ENCODE data around the gene LRRN2.
"Not testable (repeated sequence)": the region's sequence is repeated elsewhere in the genome, so short reads cannot be mapped to it uniquely, and the experiment has no call there.

LRRN2 gene

GRCh38 chr1:204658295-204658694, 27.2 kb downstream of the LRRN2 start:
- DNase-seq: no peak

DNA sequence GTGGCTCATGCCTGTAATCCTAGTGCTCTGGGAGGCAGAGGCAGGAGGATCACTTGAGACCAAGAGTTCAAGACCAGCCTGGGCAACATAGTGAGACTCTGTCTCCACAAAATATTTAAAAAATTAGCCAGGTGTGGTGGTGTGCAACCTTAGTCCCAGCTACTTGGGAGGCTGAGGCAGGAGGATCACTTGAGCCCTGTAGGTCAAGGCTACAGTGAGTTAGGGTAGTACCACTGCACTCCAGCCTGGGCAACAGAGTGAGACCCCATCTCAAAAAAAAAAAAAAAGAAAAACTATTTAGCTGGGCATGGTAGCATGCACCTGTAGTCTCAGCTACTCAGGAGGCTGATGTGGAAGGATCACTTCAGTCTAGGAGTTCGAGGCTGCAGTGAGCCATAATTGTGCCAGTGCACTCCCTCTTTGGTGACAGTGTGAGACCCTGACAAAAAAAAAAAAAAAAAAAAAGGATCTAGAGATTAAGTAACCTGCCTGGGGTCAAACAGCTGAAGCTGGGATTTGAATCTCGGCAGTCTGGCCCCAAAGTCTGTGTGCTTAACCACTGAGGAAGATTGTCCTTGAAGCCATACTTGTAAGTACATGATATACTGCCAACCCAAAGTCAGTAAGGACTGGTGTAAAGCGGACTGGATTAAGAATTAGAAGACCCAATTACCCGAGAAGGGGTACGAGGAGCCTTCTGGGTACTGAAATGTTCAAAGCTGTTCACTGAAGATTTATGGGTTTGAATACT, 31.8 kb downstream of the LRRN2 start:
- no peak for DNase-seq

DNA sequence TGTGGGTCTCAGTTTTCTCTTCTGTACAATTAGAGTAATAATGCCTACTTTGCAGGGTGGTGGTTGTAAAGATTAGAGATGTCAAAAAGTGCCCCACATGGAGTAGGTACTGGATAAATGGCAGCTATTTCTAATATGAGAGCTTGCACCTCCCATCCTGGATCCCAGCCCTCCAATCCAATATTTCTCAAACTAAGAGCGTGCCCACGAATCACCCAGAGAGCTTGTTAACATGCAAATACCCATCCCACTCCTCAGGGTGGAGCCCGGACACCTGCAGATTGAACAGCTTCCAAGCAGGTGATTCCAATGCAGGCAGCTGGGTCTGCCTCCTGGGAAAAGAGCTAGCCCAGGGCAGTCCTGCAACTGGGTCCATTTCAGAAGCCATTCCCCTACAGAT, 33.0 kb downstream of the LRRN2 start:
- no peak for DNase-seq

DNA sequence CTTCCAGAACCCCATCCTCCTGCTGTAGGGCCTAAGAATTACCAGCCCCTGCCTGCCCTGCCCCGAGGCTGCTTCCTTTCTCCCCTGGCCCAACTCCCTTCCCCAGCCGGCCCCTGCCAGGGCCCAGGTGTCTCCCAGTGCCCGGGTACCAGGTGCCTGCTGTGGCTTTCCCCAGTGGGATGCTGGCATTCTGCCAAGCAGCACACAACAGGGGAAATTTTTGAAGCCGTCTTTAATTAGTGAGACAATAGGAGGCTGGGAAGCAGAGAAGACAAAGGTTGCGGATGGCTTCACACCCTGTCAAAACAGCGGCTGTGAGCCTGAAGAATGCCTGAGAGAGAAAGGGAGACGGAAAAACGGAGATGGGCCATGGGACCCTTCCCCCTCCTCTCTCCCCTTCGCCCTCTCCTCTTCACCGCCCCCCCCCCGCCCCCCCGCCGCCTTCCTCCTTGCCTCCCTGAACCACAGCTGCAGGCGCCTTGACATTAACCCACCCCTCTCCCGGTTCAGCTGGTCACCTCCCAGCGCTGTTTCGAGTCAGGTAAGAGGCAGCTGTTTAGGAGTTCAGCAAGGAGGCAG, 33.6 kb downstream of the LRRN2 start:
- no peak for DNase-seq

DNA sequence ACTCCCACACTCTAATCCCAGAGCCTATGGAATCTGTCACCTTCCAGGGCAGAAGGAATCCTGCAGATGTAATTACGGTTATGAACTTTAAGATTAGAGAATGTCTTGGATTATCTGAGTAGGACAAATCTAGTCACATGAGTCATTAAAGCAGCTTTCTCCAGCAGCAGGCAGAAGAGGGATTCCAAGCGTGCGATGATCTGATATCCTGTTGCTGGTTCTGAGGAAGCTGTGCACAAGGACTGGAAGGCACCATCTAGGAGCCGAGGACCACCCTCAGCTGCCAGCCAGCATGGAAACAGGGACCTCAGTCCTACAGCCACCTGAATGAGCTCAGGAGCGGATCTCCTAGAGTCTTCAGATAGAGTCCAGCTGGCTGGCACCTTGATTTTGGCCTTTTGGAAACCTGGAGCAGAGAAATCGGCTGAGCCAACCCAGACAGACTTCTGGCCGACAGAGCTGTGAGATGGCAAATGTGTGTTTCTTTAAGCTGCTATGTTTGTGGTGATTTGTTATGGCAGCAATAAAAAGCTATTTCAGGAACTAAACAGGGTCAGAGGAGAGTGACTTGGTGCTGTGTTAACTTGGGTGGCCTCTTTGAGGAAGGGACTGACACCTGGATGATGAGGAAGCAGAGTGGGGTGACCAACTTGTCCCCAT, 34.5 kb downstream of the LRRN2 start:
- DNase-seq: no peak

- DNase-seq: no peak
Measured at GRCh38 chr1:204649721-204650521, 35.6 kb downstream of the LRRN2 start.

DNA sequence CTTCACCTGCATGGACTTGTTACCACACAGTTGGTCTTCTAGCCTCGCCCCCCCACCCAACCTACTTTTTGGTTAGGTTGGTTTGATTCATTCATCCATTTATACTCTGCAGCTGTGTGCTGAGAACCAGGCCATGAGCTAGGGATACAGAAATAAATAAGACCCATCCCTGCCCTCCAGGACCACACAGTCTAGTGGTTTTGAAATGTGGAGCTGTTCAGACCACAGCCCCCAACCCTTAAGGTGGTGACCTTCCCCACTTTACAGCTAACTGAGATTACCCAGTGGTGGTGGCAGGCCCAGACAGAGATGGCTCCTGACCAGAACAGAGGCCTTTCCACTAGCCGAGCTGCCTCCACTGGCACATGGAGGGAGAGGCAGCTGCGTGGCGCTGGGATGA, 37.0 kb downstream of the LRRN2 start:
- no peak for DNase-seq

DNA sequence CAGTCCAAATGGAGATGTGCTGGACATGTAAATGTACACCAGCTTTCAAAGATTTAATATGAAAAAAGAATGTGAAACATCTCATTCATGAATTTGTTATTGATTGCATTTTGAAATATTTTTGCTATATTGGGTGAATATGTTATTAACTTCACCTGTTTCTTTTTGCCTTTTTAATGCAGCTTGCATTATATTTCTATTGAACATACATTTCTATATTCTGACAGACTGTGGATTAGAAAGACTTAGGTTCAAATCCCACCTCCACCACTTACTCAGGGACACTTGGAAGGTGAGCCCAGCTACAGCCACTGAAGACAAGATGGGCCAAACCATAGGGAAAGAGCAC, 37.8 kb downstream of the LRRN2 start:
- no peak for DNase-seq

GRCh38 chr1:204647114-204647804, 38.3 kb downstream of the LRRN2 start:
- no peak for DNase-seq

DNA sequence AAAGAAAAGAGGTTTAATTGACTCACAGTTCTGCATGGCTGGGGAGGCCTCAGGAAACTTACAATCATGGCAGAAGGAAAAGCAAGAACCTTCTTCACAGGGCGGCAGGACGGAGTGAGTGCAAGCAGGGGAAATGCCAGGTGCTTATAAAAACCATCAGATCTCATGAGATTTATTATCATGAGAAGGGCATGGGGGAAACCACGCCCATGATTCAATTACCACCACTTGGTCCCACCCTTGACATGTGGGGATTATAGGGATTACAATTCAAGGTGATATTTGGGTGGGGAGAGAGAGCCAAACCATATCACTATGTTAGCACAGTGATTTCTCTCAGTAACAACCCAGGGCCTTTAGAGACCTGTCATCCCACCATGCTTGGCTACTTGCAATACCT, 39.9 kb downstream of the LRRN2 start:
- DNase-seq: no peak

DNA sequence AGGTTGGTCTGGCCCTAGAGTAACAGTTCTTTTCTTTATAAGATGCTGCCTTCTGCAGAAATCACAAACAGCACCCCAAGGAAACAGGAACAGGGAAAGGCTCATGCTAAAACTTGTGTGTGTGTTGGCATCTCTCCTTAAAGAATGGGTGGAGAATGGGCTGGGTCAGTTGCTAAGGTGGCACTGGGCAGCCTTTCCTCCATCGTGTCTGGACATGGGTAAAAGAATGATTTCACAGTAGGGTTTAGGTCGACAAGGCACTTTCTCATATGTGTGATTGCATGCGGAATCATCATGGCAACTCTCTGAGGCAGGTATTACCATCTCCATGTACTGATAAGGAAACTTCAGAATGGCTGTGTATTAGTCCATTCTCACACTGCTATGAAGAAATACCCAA, 40.3 kb downstream of the LRRN2 start:
- no peak for DNase-seq

GRCh38 chr1:204643503-204643902, 42.0 kb downstream of the LRRN2 start:
- no peak for DNase-seq

DNA sequence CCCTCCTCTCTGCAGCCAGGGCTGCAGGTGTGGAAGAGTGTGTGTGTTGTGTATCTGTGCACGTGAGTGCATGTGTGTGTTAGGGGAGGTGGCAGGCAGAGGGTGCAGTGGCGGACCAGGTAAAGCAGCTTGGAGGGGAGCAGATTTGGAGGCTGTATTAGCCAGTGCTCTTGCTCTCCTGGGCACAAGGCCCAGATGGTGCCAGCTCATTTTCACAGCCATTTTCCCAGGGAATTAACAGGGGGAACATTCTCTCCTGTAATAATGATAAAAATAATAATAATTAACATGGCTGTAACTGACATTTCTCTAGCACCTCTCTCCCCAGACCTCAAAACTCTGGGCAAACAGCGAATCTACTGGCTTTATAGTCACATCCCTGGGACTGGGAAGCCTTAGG, 43.6 kb downstream of the LRRN2 start:
- DNase-seq: no peak

GRCh38 chr1:204641455-204641854, 44.1 kb downstream of the LRRN2 start:
- no peak for DNase-seq

- DNase-seq: no peak
Measured at GRCh38 chr1:204640578-204640977, 45.0 kb downstream of the LRRN2 start.

DNA sequence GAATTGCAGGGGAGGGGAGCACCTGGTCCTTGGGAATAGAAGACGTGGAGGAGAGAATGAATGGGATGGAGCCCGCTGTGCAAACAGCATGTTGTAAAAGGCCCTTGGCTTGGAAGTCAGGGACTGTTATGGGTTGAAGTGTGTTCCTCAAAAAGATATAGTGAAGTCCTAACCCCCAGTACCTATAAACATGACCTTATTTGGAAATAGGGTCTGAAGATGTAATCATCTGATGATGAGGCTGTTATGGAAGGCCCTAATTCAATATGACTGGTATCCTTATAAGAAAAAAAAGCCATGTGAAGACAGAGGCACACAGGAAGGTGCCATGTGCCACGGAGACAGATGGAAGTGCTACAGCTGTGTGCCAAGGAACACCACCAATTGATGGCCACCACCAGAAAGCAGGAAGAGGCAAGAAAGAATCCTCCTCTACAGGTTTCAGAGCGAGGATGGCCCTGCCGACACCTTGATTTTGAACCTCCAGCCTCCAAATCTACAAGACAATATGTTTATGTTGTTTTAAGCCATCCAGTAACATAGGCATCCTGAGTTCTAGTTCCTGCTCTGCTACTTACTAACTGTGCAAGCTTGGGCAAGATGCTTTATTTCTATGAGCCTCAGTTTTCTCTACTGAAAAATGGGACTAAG, 51.2 kb downstream of the LRRN2 start:
- no peak for DNase-seq

DNA sequence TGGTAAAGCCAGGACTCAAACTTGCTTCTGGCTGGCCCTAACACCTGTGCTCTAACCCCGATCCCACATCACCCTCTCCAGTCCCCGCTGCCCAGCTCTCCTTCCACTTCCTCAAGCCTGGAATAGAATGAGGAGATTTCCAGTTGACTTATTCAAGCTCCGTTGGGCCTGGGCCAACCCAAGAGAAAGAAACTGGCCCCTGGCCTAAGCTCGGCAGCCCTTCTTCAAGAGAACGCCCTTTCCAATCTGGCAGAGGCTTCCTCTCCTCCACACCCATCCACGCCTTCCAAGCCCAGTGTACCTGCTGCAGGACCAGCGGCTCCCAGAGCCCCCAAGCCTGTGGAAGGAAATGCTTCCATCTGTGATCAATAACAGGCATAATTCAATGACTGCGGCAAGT, 51.9 kb downstream of the LRRN2 start:
- DNase-seq: no peak

DNA sequence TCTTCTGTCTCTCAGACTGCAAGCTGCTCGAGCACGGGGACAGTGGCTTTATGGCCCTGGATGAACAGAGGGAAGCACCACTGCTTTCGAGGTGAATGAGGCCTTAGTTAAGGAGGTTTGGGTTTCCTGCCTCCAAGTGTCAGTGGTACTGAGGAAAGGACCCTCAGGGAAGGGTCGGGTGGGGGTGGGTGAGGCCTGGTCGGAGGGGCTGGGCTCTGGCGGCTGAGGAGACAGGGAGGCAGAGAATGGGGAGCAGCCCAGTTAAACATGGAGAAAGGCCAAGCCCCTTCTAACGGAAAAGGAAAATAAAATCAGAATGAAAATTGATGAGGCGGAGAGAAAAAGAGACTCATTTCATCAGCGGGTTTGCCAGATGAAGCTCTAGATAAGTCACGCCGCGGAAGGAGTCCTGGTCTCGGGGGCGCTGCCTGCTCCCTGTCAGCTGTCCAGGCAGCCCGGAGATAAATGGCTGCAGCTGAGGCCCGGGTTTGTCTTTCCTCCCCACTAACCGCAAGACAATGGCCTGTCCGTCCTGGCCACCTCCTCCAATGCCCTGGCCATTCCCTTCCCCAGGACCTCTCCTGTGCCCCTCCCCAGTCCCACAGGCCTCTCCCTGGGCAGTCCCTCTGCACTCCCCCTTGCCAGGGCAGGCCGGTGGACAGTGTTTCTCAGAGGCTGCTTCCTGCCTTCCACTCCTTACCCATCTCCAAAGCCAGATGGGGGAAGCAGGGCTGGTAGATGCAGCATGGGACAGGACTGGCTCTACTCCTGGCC, 55.2 kb downstream of the LRRN2 start:
- DNase-seq: no peak

- not testable (repeated sequence) for DNase-seq
Measured at GRCh38 chr1:204629459-204629858, 56.1 kb downstream of the LRRN2 start.

DNA sequence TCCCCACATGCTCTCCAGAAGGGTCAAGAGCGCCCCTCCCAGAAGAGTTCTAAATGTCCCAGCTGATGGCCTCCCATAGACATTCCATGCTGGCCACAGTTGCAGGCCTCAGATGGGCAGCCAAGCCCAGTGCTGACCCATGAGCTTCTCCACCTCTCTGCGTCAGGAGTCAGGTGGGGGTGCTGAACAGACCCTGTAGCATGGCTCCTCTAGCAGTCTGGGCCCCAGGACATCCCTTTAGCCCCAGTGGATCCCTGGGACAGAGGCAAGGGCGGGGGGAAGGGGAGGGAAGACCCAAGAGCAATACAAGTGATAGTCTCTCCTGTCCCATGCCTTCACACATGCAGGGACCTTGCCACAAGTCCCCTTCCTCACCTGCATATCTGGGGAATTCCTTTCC, 56.7 kb downstream of the LRRN2 start:
- no peak for DNase-seq

- DNase-seq: no peak
Measured at GRCh38 chr1:204627436-204627835, 58.1 kb downstream of the LRRN2 start.

DNA sequence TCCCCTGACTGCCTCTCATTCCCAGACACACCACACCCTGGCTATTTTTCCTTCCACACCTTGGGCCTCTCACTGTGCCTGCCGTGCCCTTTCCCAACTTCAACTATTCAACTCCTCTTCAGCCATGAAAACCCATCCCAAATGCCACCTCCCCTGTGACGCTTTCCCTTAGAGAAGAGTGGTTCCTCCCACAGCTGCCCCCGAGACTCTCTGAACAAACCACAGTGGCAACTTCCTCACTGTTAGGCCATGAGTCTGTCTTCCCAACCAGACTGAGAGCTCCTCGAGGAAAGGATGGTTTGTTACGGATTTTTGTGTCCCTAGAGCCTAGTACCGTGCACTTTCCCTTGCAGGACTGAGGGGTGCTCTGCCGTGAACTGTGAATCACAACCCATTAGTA, 59.2 kb downstream of the LRRN2 start:
- DNase-seq: no peak
